Measurements from ENCODE around the gene SLC39A6. TPM values are rescaled to one million over a fixed set of nuclear protein-coding genes. Genes with fewer than 3 reads are reported as not detected.
"Not testable (repeated sequence)": the region's sequence is repeated elsewhere in the genome, so short reads cannot be mapped to it uniquely, and the experiment has no call there.

Gene SLC39A6
- total RNA-seq, 1 donor from 2014 or later, result 17.5 TPM

- no peak for DNase-seq (ENCODE audit: low read depth in 2 of 2)
These were observed 6.1 kb upstream of the SLC39A6 start for GRCh38 chr18:36135264-36135663.

- DNase-seq (ENCODE audit: low read depth in 2 of 2), result no peak
These were observed 3.6 kb upstream of the SLC39A6 start for GRCh38 chr18:36132756-36133155.

GRCh38 chr18:36131692-36132483 is 2.7 kb upstream of the SLC39A6 start:
- DNase-seq (ENCODE audit: low read depth in 2 of 2), result no peak

- no peak for DNase-seq (ENCODE audit: low read depth in 2 of 2)
These were observed 1.9 kb upstream of the SLC39A6 start for GRCh38 chr18:36130883-36131653.

- peak in 1 of 2 donors; percentile 3 for DNase-seq (ENCODE audit: low read depth in 2 of 2)
These were observed 1.1 kb upstream of the SLC39A6 start for GRCh38 chr18:36130039-36130831.

- no peak for DNase-seq (ENCODE audit: low read depth in 2 of 2)
These were observed 237 bp downstream of the SLC39A6 start for GRCh38 chr18:36128907-36129299.

- DNase-seq (ENCODE audit: low read depth in 2 of 2), result peak; percentile 10 to 41
These were observed 640 bp downstream of the SLC39A6 start for GRCh38 chr18:36128530-36128870.

GRCh38 chr18:36127836-36128529 is 1.2 kb downstream of the SLC39A6 start:
- peak in 1 of 2 donors; percentile 5 for DNase-seq (ENCODE audit: low read depth in 2 of 2)

GRCh38 chr18:36126668-36127067 is 2.5 kb downstream of the SLC39A6 start:
- no peak for DNase-seq (ENCODE audit: low read depth in 2 of 2)

- DNase-seq (ENCODE audit: low read depth in 2 of 2), result no peak
These were observed 4.3 kb downstream of the SLC39A6 start for GRCh38 chr18:36124841-36125240.

GRCh38 chr18:36120297-36120696 is 8.8 kb downstream of the SLC39A6 start:
- no peak for DNase-seq (ENCODE audit: low read depth in 2 of 2)

GRCh38 chr18:36116771-36117170 is 12.4 kb downstream of the SLC39A6 start:
- DNase-seq (ENCODE audit: low read depth in 2 of 2), result not testable (repeated sequence)

GRCh38 chr18:36114738-36115137 is 14.4 kb downstream of the SLC39A6 start:
- DNase-seq (ENCODE audit: low read depth in 2 of 2), result no peak

GRCh38 chr18:36114251-36114650 is 14.9 kb downstream of the SLC39A6 start:
- DNase-seq (ENCODE audit: low read depth in 2 of 2), result no peak

- DNase-seq (ENCODE audit: low read depth in 2 of 2), result no peak
These were observed 16.8 kb downstream of the SLC39A6 start for GRCh38 chr18:36112302-36112701.

- no peak for DNase-seq (ENCODE audit: low read depth in 2 of 2)
These were observed 19.4 kb downstream of the SLC39A6 start for GRCh38 chr18:36109737-36110136.

- no peak for DNase-seq (ENCODE audit: low read depth in 2 of 2)
These were observed 20.5 kb downstream of the SLC39A6 start for GRCh38 chr18:36108601-36109000.

- DNase-seq (ENCODE audit: low read depth in 2 of 2), result no peak
These were observed 20.9 kb downstream of the SLC39A6 start for GRCh38 chr18:36108196-36108595.

- DNase-seq (ENCODE audit: low read depth in 2 of 2), result no peak
These were observed 21.7 kb downstream of the SLC39A6 start for GRCh38 chr18:36107477-36107876.

- no peak for DNase-seq (ENCODE audit: low read depth in 2 of 2)
These were observed 24.4 kb downstream of the SLC39A6 start for GRCh38 chr18:36104749-36105148.

- no peak for DNase-seq (ENCODE audit: low read depth in 2 of 2)
These were observed 27.2 kb downstream of the SLC39A6 start for GRCh38 chr18:36101943-36102342.
